AG04450 (cell line): ENCODE measurements around the gene GCLC. TPM values are rescaled to one million over a fixed set of nuclear protein-coding genes. Genes with fewer than 3 reads are reported as not detected.

Experiments used
- CTCF ChIA-PET: fragments of 300-600, 350-600 bp; formaldehyde crosslinking; extraction: SDS; loops from one replicate; lab custom pipeline; 2022; ENCODE audit warnings: antibody characterized with exemption, inconsistent platforms; lab: Charles Lee
- POLR2A ChIA-PET: fragments of 350-600 bp; formaldehyde crosslinking; extraction: SDS; loops from one replicate; lab custom pipeline; 2021; ENCODE audit warnings: antibody characterized with exemption, inconsistent platforms; lab: Yijun Ruan, JAX
- DNase-seq: peaks from one replicate; pipeline ENCODE4 v3.0.0-alpha.2; 2011; ENCODE audit warnings: low read depth, low spot score
- H3K27ac ChIP-seq: one replicate; pipeline ENCODE4 v1.5.1; 2012; ENCODE audit warnings: low read depth, low read length, control low read depth
- H3K27me3 ChIP-seq: one replicate; pipeline ENCODE4 v1.6.0; 2012; ENCODE audit warnings: low read length; ENCODE audit not compliant: control insufficient read depth, insufficient read depth
- H3K4me3 ChIP-seq: 2 replicates; pipeline ENCODE4 v1.5.1; 2011; ENCODE audit warnings: mild to moderate bottlenecking, low read depth, low read length, control low read depth
- H3K9me3 ChIP-seq: 2 replicates; pipeline ENCODE4 v1.5.1; 2012; ENCODE audit warnings: low read length; ENCODE audit not compliant: control insufficient read depth, insufficient read depth
- CTCF ChIP-seq: IDR thresholded peaks from 2 replicates; pipeline ENCODE4 v1.5.1; 2011; ENCODE audit warnings: low read depth, low read length, control low read depth, inconsistent platforms
- polyA plus RNA-seq: library from polyadenylated mRNA; depleted of rRNA; stranded (reverse); fragments of >200 nt; gene quantifications from 2 replicates; pipeline ENCODE4 v1.2.3, GENCODE V29; 2011

GCLC gene
- polyA plus RNA-seq, 1 experiment, result 89.3 TPM

DNA sequence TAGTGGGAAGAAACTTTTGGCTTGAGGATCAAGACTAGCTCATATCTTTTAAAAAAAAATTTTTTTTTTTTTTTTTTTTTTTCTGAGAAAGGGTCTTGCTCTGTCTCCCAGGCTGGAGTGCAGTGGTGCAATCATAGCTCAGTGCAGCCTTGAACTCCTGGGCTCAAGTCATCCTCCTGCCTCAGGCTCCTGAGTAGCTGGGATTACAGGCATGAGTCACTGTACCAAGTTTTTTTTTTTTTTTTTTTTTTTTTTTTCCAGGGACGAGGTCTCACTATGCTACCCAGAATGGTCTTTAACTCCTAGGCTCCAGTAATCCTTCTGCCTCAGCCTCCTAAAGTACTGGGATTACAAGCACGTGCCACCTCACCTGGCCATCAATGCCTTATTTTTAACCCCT lies 27.9 kb downstream of the GCLC start:
- Histone ChIP-seq H3K4me3 (no peak overlapping the region), H3K9me3 (no peaks in the 10 kb centered on the region), H3K27ac (no peak overlapping the region), H3K27me3 (no peaks in the 10 kb centered on the region)
- ChIA-PET CTCF (interaction anchor here (0.6 to 2.5 kb wide), 12 partner anchors 10 to 440 kb away, joined by 3 to 25 read pairs (median 6); no protein-coding TSS in a partner anchor), POLR2A (interaction anchor here (0.6 to 1.2 kb wide), 6 partner anchors 15 to 749 kb away, joined by 3 to 10 read pairs (median 4); no protein-coding TSS in a partner anchor)
- no peak for DNase-seq
- TF ChIP-seq CTCF, result no peak

DNA sequence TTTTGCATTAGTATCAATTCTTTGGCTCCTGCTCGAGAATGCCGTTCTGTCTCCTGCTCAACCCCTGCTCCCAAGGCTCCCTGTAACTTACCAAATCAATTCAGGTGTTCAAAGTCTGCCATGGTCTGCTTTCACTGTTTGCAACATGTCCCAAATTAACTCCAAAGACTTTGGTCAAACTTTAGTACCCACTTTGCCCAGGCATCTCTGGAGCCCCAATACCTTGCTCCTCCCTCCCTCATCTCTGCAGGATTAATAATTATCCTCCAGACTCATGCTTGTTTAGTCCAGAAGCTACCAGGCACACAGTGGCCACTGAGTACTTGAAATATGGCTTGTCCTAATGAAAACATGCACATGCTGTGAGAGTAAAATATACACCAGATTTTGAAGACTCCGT lies 30.2 kb downstream of the GCLC start:
- ChIA-PET POLR2A (interaction anchor here (1.8 kb wide), 1 partner anchor 33 kb away, joined by 6 read pairs; no protein-coding TSS in a partner anchor), CTCF (interaction anchor here (0.5 to 4.5 kb wide), 11 partner anchors 10 to 442 kb away, joined by 3 to 51 read pairs (median 21); no protein-coding TSS in a partner anchor)
- H3K27me3 ChIP-seq, result no peaks in the 10 kb centered on the region
- no peaks in the 10 kb centered on the region for H3K9me3 ChIP-seq
- TF ChIP-seq CTCF, result no peak
- no peak overlapping the region for H3K27ac ChIP-seq
- DNase-seq, result no peak
- no peak overlapping the region for H3K4me3 ChIP-seq

DNA sequence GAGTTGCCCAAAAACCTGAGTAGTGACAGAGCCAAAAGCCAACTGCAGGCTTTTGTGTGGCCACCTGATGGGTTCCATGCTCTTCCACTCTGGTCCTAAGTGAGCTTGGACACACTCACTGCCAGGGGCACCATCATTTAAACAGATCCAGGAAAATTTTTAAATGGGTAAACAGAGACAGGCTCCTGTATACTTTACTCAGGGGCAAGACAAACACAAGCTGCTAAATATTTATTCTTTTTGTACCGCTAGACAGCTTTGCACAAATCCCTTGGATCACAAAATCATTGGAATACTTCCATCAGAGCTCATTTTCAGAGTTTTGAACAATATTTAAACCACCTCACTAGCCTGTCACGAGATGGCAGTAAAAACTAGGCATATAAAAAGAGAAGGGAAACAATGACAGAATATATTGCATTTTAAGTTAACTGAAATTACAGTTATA lies 31.4 kb downstream of the GCLC start:
- H3K27me3 ChIP-seq, result no peaks in the 10 kb centered on the region
- peak; percentile 30; the same call in 1 of the 2 replicates for TF ChIP-seq CTCF
- no peaks in the 10 kb centered on the region for H3K9me3 ChIP-seq
- no peak overlapping the region for H3K4me3 ChIP-seq
- H3K27ac ChIP-seq, result no peak overlapping the region
- CTCF ChIA-PET, result interaction anchor here (0.6 to 4.5 kb wide), 30 partner anchors 9 to 442 kb away, joined by 3 to 51 read pairs (median 6); partner anchors contain the start of gene GCLC
- no peak for DNase-seq
- POLR2A ChIA-PET, result interaction anchor here (1.1 to 2.2 kb wide), 6 partner anchors 12 to 138 kb away, joined by 3 to 22 read pairs (median 6); partner anchors contain the start of gene GCLC

DNA sequence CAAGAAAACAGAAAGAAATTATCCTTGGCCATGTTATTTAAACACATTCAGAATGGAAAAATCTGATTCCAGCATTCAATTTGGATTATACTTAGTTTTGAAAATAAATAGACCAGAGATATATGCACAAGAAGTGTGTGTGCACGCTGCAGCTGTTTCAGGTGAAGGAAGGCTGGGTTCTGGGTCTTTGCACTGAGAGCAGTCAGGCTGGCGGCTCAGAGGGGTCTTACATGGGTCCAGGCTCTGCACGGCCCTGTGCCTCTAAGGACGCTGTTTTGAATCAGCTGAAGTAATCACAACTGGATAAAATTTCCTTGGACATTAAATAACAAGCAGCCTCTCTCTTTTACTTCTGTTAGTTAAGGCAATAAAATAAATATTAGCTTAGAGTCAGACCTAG lies 31.8 kb downstream of the GCLC start:
- DNase-seq, result no peak
- POLR2A ChIA-PET, result interaction anchor here (1.1 to 2.2 kb wide), 6 partner anchors 11 to 139 kb away, joined by 3 to 22 read pairs (median 6); partner anchors contain the start of gene GCLC
- Histone ChIP-seq H3K4me3 (no peak overlapping the region), H3K27ac (no peak overlapping the region), H3K27me3 (no peaks in the 10 kb centered on the region), H3K9me3 (no peaks in the 10 kb centered on the region)
- no peak for TF ChIP-seq CTCF
- CTCF ChIA-PET, result interaction anchor here (0.6 to 4.5 kb wide), 30 partner anchors 8 to 443 kb away, joined by 3 to 51 read pairs (median 6); partner anchors contain the start of gene GCLC

- Histone ChIP-seq H3K27me3 (no peaks in the 10 kb centered on the region), H3K4me3 (no peak overlapping the region), H3K9me3 (no peaks in the 10 kb centered on the region), H3K27ac (no peak overlapping the region)
- no peak for TF ChIP-seq CTCF
- POLR2A ChIA-PET, result interaction anchor here (1.1 to 2.2 kb wide), 4 partner anchors 17 to 139 kb away, joined by 5 to 22 read pairs (median 6); no protein-coding TSS in a partner anchor
- DNase-seq, result no peak
- CTCF ChIA-PET, result interaction anchor here (1.0 to 4.5 kb wide), 17 partner anchors 10 to 443 kb away, joined by 3 to 51 read pairs (median 7); no protein-coding TSS in a partner anchor
These were observed 32.3 kb downstream of the GCLC start for GRCh38 chr6:53512626-53513025.
